ENCODE results near the gene C20orf173. TPM values are rescaled to one million over a fixed set of nuclear protein-coding genes. Genes with fewer than 3 reads are reported as not detected.

C20orf173 gene
- total and polyA plus RNA-seq, 12 donors, result not detected

- 89 to 96% (median 93%) methylated on average over 6 of the region's 6 CpGs for whole genome bisulfite sequencing, 4 donors
- Histone ChIP-seq H3K4me3 (no peak overlapping the region), H3K36me3 (replicated peaks in 1 of 2) (peaks cover 0 to 66% of the 10 kb centered on the region in 2 donors), H3K9me3 (replicated peaks in 1 of 3) (no peaks in the 10 kb centered on the region), H3K4me1 (replicated peaks in 1 of 2) (peaks cover 0 to 16% of the 10 kb centered on the region in 2 donors), H3K27ac (no peak overlapping the region), H3K27me3 (no peaks in the 10 kb centered on the region)
- intact Hi-C loops (cut with DNase I), result no loop called here
- DNase-seq, result no peak
- TF ChIP-seq, protein P1, sequence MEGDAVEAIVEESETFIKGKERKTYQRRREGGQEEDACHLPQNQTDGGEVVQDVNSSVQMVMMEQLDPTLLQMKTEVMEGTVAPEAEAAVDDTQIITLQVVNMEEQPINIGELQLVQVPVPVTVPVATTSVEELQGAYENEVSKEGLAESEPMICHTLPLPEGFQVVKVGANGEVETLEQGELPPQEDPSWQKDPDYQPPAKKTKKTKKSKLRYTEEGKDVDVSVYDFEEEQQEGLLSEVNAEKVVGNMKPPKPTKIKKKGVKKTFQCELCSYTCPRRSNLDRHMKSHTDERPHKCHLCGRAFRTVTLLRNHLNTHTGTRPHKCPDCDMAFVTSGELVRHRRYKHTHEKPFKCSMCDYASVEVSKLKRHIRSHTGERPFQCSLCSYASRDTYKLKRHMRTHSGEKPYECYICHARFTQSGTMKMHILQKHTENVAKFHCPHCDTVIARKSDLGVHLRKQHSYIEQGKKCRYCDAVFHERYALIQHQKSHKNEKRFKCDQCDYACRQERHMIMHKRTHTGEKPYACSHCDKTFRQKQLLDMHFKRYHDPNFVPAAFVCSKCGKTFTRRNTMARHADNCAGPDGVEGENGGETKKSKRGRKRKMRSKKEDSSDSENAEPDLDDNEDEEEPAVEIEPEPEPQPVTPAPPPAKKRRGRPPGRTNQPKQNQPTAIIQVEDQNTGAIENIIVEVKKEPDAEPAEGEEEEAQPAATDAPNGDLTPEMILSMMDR (IDR thresholded peaks at IDR 0.05), result no peak
- TF ChIP-seq POLR2A (IDR thresholded peaks at IDR 0.05), result no peak
Observed at GRCh38 chr20:35506872-35507638, 22.4 kb downstream of the C20orf173 start.

DNA sequence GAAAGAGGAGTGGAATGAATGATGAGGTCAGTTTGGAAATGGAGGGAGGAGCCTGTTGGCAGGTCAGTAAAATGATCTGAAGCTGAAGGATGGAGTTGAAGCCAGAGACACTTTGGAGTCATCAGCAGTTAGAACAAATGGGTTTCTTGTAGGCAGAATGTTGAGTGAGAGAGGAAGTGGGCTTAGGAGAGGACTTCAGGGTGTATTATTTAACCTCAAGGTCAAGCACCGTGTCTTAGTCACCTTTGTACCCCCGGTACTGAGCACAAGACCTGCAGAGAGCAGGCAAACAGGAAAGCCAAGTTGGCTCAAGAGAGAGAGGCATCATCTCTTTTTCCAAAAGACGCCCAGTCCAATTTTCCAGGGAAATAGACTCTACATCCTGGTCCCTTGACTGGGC, 23.3 kb downstream of the C20orf173 start:
- Histone ChIP-seq H3K9me3 (replicated peaks in 1 of 3) (no peaks in the 10 kb centered on the region), H3K36me3 (replicated peaks in 1 of 2) (peaks cover 0 to 63% of the 10 kb centered on the region in 2 donors), H3K4me3 (no peak overlapping the region), H3K27me3 (no peaks in the 10 kb centered on the region), H3K4me1 (replicated peaks in 1 of 2) (peaks cover 0 to 16% of the 10 kb centered on the region in 2 donors), H3K27ac (no peak overlapping the region)
- TF ChIP-seq, protein P1 (IDR thresholded peaks at IDR 0.05), result no peak
- TF ChIP-seq POLR2A (IDR thresholded peaks at IDR 0.05), result no peak
- intact Hi-C loops (cut with DNase I), result no loop called here
- 80 to 93% (median 87%) methylated on average over 3 of the region's 3 CpGs for WGBS, 4 donors
- no peak for DNase-seq

- DNase-seq, result peak in 4 of 7 donors; percentile 37 to 54 (median 44)
- H3K27ac ChIP-seq, result no peak overlapping the region
- 43 to 67% (median 65%) methylated on average over 4 to 5 of the region's 5 CpGs for WGBS, 4 donors
- intact Hi-C loops (cut with DNase I), result no loop called here
- H3K9me3 ChIP-seq (replicated peaks in 1 of 3), result no peaks in the 10 kb centered on the region
- H3K27me3 ChIP-seq, result no peaks in the 10 kb centered on the region
- H3K36me3 ChIP-seq (replicated peaks in 1 of 2), result peaks cover 0 to 63% of the 10 kb centered on the region in 2 donors
- TF ChIP-seq POLR2A (IDR thresholded peaks at IDR 0.05), result no peak
- TF ChIP-seq, protein P1 (IDR thresholded peaks at IDR 0.05), result no peak
- H3K4me3 ChIP-seq, result no peak overlapping the region
- peaks cover 0 to 16% of the 10 kb centered on the region in 2 donors for H3K4me1 ChIP-seq (replicated peaks in 1 of 2)
Observed at GRCh38 chr20:35504751-35505150, 24.7 kb downstream of the C20orf173 start.

- Histone ChIP-seq H3K4me1 (replicated peaks in 1 of 2) (peaks cover 0 to 16% of the 10 kb centered on the region in 2 donors), H3K27me3 (no peaks in the 10 kb centered on the region), H3K36me3 (replicated peaks in 1 of 2) (peaks cover 0 to 63% of the 10 kb centered on the region in 2 donors), H3K27ac (peak overlapping the region in 1 of 5 donors; percentile 21), H3K4me3 (no peak overlapping the region), H3K9me3 (replicated peaks in 1 of 3) (no peaks in the 10 kb centered on the region)
- peak in 3 of 7 donors; percentile 28 to 57 (median 28) for DNase-seq
- WGBS, 4 donors, result 67 to 76% (median 72%) methylated on average over 15 to 16 of the region's 16 CpGs
- no peak for TF ChIP-seq POLR2A (IDR thresholded peaks at IDR 0.05)
- TF ChIP-seq, protein P1 (IDR thresholded peaks at IDR 0.05), result no peak
- intact Hi-C loops (cut with DNase I), result no loop called here
Observed at GRCh38 chr20:35503841-35504561, 25.5 kb downstream of the C20orf173 start.
